HCT116 (cell line): Measurements from ENCODE around the gene NUMB. TPM values are rescaled to one million over a fixed set of nuclear protein-coding genes. Genes with fewer than 3 reads are reported as not detected.
A peak's percentile ranks its signal among the peaks of the same experiment; 100 is the strongest.

Source experiments
- ATAC-seq: fragments of 200-7000 bp; cut with Tn5 transposase; 2 replicates; pipeline ENCODE4 v1.9.1; 2020; ENCODE audit warnings: mild to moderate bottlenecking, moderate library complexity
- BruUV-seq: library from RNA; stranded (reverse); fragments of 400-500 nt; replicated peaks from 2 replicates; lab custom pipeline; 2021; lab: Mats Ljungman, UMichigan
- CTCF ChIA-PET: fragments of 300-600 bp; sonication (Branson Sonifier 250); formaldehyde crosslinking; loops from one replicate; lab custom pipeline; 2021; ENCODE audit warnings: antibody characterized with exemption; lab: Charles Lee
- POLR2A ChIA-PET: fragments of 300-600, 350-600 bp; sonication (Branson Sonifier 250); formaldehyde crosslinking; loops from one replicate; lab custom pipeline; 2021; ENCODE audit warnings: antibody characterized with exemption; lab: Charles Lee
- RAD21 ChIA-PET, 2 experiments: fragments of 300-600 bp; sonication (Branson Sonifier 250); formaldehyde crosslinking; loops; one replicate each; lab custom pipeline; 2023; ENCODE audit warnings: low total read pairs in 2 of 2; ENCODE audit not compliant: uncharacterized antibody in 2 of 2, unreplicated experiment in 2 of 2, low non-redundant PET in 1 of 2; lab: Charles Lee
- DNase-seq: peaks from one replicate; pipeline ENCODE4 v3.0.0-alpha.2; 2010; ENCODE audit warnings: low read depth, low spot score
- H2AFZ ChIP-seq: fragments of 200-600 bp; shearing (Covaris generic), sonication (generic); 2 replicates; pipeline ENCODE4 v1.6.1; 2017; ENCODE audit warnings: low read depth, mixed run types, mixed read lengths, antibody characterized with exemption, low read length; ENCODE audit not compliant: poor library complexity, severe bottlenecking
- H3K27ac ChIP-seq: 2 replicates; pipeline ENCODE4 v1.5.1; 2012; ENCODE audit warnings: low read depth, low read length
- H3K27me3 ChIP-seq: fragments of 200-600 bp; sonication (generic); 2 replicates; pipeline ENCODE4 v1.6.1; 2016; ENCODE audit warnings: mixed run types, low read length, mixed read lengths; ENCODE audit not compliant: insufficient read depth
- H3K36me3 ChIP-seq, 2 experiments: fragments of 200-500 bp in 1 of 2; fragments of 200-600 bp in 1 of 2; sonication (Bioruptor generic) in 1 of 2; sonication (generic) in 1 of 2; 2 replicates each; pipeline versions ENCODE4 v1.5.1 to v1.6.1; 2014 to 2016; ENCODE audit warnings: low read length in 2 of 2, inconsistent platforms in 1 of 2, mixed read lengths in 1 of 2, mixed run types in 1 of 2; ENCODE audit not compliant: insufficient read depth in 2 of 2, control insufficient read depth in 1 of 2
- H3K4me1 ChIP-seq, 2 experiments: fragments of 200-600 bp in 1 of 2; sonication (generic) in 1 of 2; 2 replicates each; pipeline versions ENCODE4 v1.5.1 to v1.6.1; 2012 to 2017; ENCODE audit warnings: low read length in 2 of 2, inconsistent platforms in 1 of 2, mild to moderate bottlenecking in 1 of 2, mixed read lengths in 1 of 2, mixed run types in 1 of 2, moderate library complexity in 1 of 2; ENCODE audit not compliant: insufficient read depth in 2 of 2, control insufficient read depth in 1 of 2
- H3K4me2 ChIP-seq: fragments of 200-600 bp; sonication (generic); 2 replicates; pipeline ENCODE4 v1.6.1; 2017; ENCODE audit warnings: mixed run types, low read length, mixed read lengths
- H3K4me3 ChIP-seq, 2 experiments: fragments of 200-600 bp in 1 of 2; sonication (generic) in 1 of 2; replicated peaks in 1 of 2; 2 replicates each; pipeline ENCODE4 v1.5.1; 2011 to 2016; ENCODE audit warnings: low read length in 2 of 2, control low read depth in 1 of 2, low read depth in 1 of 2, mild to moderate bottlenecking in 1 of 2, mixed read lengths in 1 of 2, mixed run types in 1 of 2
- H3K79me2 ChIP-seq: fragments of 200-600 bp; sonication (generic); 2 replicates; pipeline ENCODE4 v1.6.1; 2017; ENCODE audit warnings: mild to moderate bottlenecking, mixed run types, low read length, moderate library complexity, mixed read lengths; ENCODE audit not compliant: insufficient read depth
- H3K9ac ChIP-seq: fragments of 200-600 bp; sonication (generic); 2 replicates; pipeline ENCODE4 v1.6.1; 2016; ENCODE audit warnings: low read length, mixed read lengths
- H3K9me2 ChIP-seq: fragments of 200-600 bp; sonication (generic), shearing (Covaris generic); 2 replicates; pipeline ENCODE4 v1.6.1; 2017; ENCODE audit warnings: mixed run types, mild to moderate bottlenecking, moderate library complexity; ENCODE audit not compliant: insufficient read depth
- H3K9me3 ChIP-seq, 2 experiments: fragments of 200-500 bp in 1 of 2; fragments of 200-600 bp in 1 of 2; sonication (Bioruptor generic) in 1 of 2; sonication (generic) in 1 of 2; 2 replicates each; pipeline ENCODE4 v1.6.1; 2014 to 2017; ENCODE audit warnings: low read length in 2 of 2, mixed read lengths in 2 of 2, inconsistent platforms in 1 of 2, low read depth in 1 of 2, mild to moderate bottlenecking in 1 of 2, mixed run types in 1 of 2, moderate library complexity in 1 of 2; ENCODE audit not compliant: control insufficient read depth in 1 of 2, insufficient read depth in 1 of 2
- H4K20me1 ChIP-seq: fragments of 200-600 bp; sonication (generic), shearing (Covaris generic); 2 replicates; pipeline ENCODE4 v1.6.1; 2017; ENCODE audit warnings: mixed run types, mild to moderate bottlenecking, moderate library complexity; ENCODE audit not compliant: insufficient read depth
- CBX3 ChIP-seq: IDR thresholded peaks from 2 replicates; pipeline ENCODE4 v1.6.1; 2012; ENCODE audit warnings: low read depth
- EZH2 ChIP-seq: fragments of 200-600 bp; sonication (generic); IDR thresholded peaks from 2 replicates; pipeline ENCODE4 v1.6.1; 2017; ENCODE audit warnings: antibody characterized with exemption, mixed run types
- EZH2phosphoT487 ChIP-seq: fragments of 200-600 bp; IDR thresholded peaks from 2 replicates; pipeline ENCODE4 v1.6.1; 2018; ENCODE audit warnings: antibody characterized with exemption, borderline replicate concordance
- FOSL1 ChIP-seq: IDR thresholded peaks from 2 replicates; pipeline ENCODE4 v1.6.1; 2012; ENCODE audit warnings: low read depth
- JUND ChIP-seq: IDR thresholded peaks from 2 replicates; pipeline ENCODE4 v1.6.1; 2012
- POLR2A ChIP-seq: IDR thresholded peaks from 2 replicates; pipeline ENCODE4 v1.7.0; 2011; ENCODE audit warnings: borderline replicate concordance; ENCODE audit not compliant: insufficient read depth, insufficient read length; ENCODE audit errors: extremely low read depth
- POLR2AphosphoS5 ChIP-seq: IDR thresholded peaks from 2 replicates; pipeline ENCODE4 v1.6.1; 2011; ENCODE audit warnings: mild to moderate bottlenecking, low read depth, low read length, moderate library complexity
- SIN3A ChIP-seq: IDR thresholded peaks from 2 replicates; pipeline ENCODE4 v1.6.1; 2012; ENCODE audit warnings: low read depth
- SP1 ChIP-seq: IDR thresholded peaks from 2 replicates; pipeline ENCODE4 v1.6.1; 2012; ENCODE audit warnings: low read depth
- TCF7L2 ChIP-seq: IDR thresholded peaks from 2 replicates; pipeline ENCODE4 v1.7.0; 2011; ENCODE audit warnings: borderline replicate concordance, inconsistent platforms; ENCODE audit not compliant: insufficient read depth, insufficient read length; ENCODE audit errors: extremely low read depth
- YY1 ChIP-seq: IDR thresholded peaks from 2 replicates; pipeline ENCODE4 v1.6.1; 2011; ENCODE audit warnings: low read length, low read depth, moderate library complexity, mild to moderate bottlenecking; ENCODE audit not compliant: insufficient replicate concordance; ENCODE audit errors: extremely low read depth
- ZFX ChIP-seq: fragments of 450-650 bp; IDR thresholded peaks from 2 replicates; pipeline ENCODE4 v1.6.1; 2017
- ZNF274 ChIP-seq: fragments of 200-500 bp; sonication (Bioruptor generic); IDR thresholded peaks from 2 replicates; pipeline ENCODE4 v1.6.1; 2014; ENCODE audit warnings: mild to moderate bottlenecking, low read depth, low read length, inconsistent platforms
- intact Hi-C: fragments of 100-400 bp; cut with micrococcal nuclease; formaldehyde crosslinking; loops from 2 replicates; pipeline ENCODE4 v1.10.0; 2022
- total RNA-seq: library from RNA; stranded (reverse); gene quantifications from one replicate; pipeline ENCODE4 v1.2.1, GENCODE V29; 2021; ENCODE audit not compliant: unreplicated experiment
- TF ChIP-seq, protein P1 (sequence below): IDR thresholded peaks from 2 replicates; pipeline ENCODE4 v1.6.1; 2012
- TF ChIP-seq, protein P2 (sequence below): IDR thresholded peaks from 2 replicates; pipeline ENCODE4 v1.6.1; 2012

Gene NUMB
- total RNA-seq, 1 experiment from 2014 or later = 43.0 TPM

DNA sequence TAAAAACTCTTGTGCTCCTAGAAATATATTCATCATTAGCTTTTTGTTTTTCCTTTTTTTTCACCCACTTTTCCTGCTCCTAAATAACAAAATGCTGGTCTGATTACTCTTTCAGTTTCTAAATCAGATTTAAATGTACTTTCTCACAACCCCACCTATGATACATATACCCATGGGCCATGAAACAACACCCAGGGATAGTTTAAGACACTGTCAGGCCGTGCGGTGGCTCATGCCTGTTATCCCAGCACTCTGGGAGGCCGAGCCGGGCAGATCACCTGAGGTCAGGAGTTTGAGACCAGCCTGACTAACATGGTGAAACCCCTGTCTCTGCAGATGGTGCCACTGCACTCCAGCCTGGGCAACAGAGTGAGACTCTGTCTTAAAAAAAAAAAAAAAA is 1.6 kb upstream of the NUMB start:
- ATAC-seq (no peak), DNase-seq (no peak)
- Histone ChIP-seq H3K4me1 (peaks cover 6 to 19% of the 10 kb centered on the region in 2 experiments; a peak in 3 of 4 replicates), H3K27me3 (no peaks in the 10 kb centered on the region), H4K20me1 (no peaks in the 10 kb centered on the region), H3K9ac (no peak overlapping the region), H3K79me2 (peaks cover 30% of the 10 kb centered on the region), H3K36me3 (no peaks in the 10 kb centered on the region), H3K27ac (no peak overlapping the region), H3K9me3 (no peaks in the 10 kb centered on the region), H2AFZ (peak overlapping the region; percentile 7), H3K9me2 (no peaks in the 10 kb centered on the region), H3K4me2 (no peak overlapping the region), H3K4me3 (no peak overlapping the region)
- TF ChIP-seq FOSL1 = no peak
- no peak for TF ChIP-seq POLR2A
- TF ChIP-seq POLR2AphosphoS5 = no peak
- TF ChIP-seq CBX3 = no peak
- TF ChIP-seq YY1 = no peak
- TF ChIP-seq ZFX = no peak
- TF ChIP-seq, protein P1, sequence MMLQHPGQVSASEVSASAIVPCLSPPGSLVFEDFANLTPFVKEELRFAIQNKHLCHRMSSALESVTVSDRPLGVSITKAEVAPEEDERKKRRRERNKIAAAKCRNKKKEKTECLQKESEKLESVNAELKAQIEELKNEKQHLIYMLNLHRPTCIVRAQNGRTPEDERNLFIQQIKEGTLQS = no peak
- no peak for TF ChIP-seq EZH2
- TF ChIP-seq EZH2phosphoT487 = no peak
- no peak for TF ChIP-seq ZNF274
- TF ChIP-seq, protein P2, sequence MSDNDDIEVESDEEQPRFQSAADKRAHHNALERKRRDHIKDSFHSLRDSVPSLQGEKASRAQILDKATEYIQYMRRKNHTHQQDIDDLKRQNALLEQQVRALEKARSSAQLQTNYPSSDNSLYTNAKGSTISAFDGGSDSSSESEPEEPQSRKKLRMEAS = no peak
- TF ChIP-seq SIN3A = no peak
- no peak for TF ChIP-seq JUND
- TF ChIP-seq TCF7L2 = no peak
- no peak for TF ChIP-seq SP1
- BruUV-seq = no TSS peak
- intact Hi-C loops = loop anchor here (5.0 kb wide), 1 partner anchor 998 kb away; no protein-coding TSS in a partner anchor
- ChIA-PET RAD21 (interaction anchor here in 1 of 2 experiments (0.7 kb wide), 1 partner anchor 165 kb away, joined by 4 read pairs; no protein-coding TSS in a partner anchor), CTCF (interaction anchor here (1.6 kb wide), 1 partner anchor 12 kb away, joined by 4 read pairs; no protein-coding TSS in a partner anchor), POLR2A (interaction anchor here (0.9 kb wide), 1 partner anchor 142 kb away, joined by 4 read pairs; no protein-coding TSS in a partner anchor)
